Right lobe of liver (tissue), 6 donors: ENCODE data around the gene WDR12. TPM values are rescaled to one million over a fixed set of nuclear protein-coding genes. Genes with fewer than 3 reads are reported as not detected.

Source experiments
- ATAC-seq, 4 donors: fragments of 200-7000 bp; cut with Tn5 transposase; one replicate each; pipeline ENCODE4 v1.9.1; 2020; ENCODE audit warnings: mild to moderate bottlenecking in 4 of 4, moderate library complexity in 4 of 4
- DNase-seq, 3 donors: peaks; one replicate each; pipeline ENCODE4 v3.0.0-alpha.2; 2020
- H3K27ac ChIP-seq, 3 donors: fragments of 200-600 bp; one replicate each; pipeline ENCODE4 v1.8.0; 2022
- H3K27me3 ChIP-seq, 2 donors: fragments of 200-600 bp; one replicate each; pipeline ENCODE4 v1.8.0; 2022
- H3K36me3 ChIP-seq, 4 donors: fragments of 200-600 bp; sonication (generic) in 1 of 4; one replicate each; pipeline versions ENCODE4 v1.5.1 to v1.8.0; 2017 to 2022; ENCODE audit warnings: control low read depth in 1 of 4
- H3K4me1 ChIP-seq, 4 donors: fragments of 200-600 bp; sonication (generic) in 1 of 4; one replicate each; pipeline versions ENCODE4 v1.5.1 to v1.8.0; 2017 to 2022; ENCODE audit warnings: control low read depth in 1 of 4
- H3K4me3 ChIP-seq, 3 donors: fragments of 200-600 bp; one replicate each; pipeline ENCODE4 v1.8.0; 2022
- H3K9me3 ChIP-seq, 4 donors: fragments of 200-600 bp; sonication (generic) in 1 of 4; one replicate each; pipeline versions ENCODE4 v1.5.1 to v1.8.0; 2017 to 2022; ENCODE audit warnings: control low read depth in 1 of 4
- CTCF ChIP-seq, 4 donors: fragments of 200-600 bp in 3 of 4; fragments of 450-650 bp in 1 of 4; IDR thresholded peaks; one replicate each; pipeline versions ENCODE4 v1.5.1 to v1.8.0; 2016 to 2022; ENCODE audit warnings: antibody characterized with exemption in 4 of 4, mild to moderate bottlenecking in 2 of 4
- POLR2A ChIP-seq: fragments of 450-650 bp; IDR thresholded peaks from one replicate; pipeline ENCODE4 v1.6.1; 2017; ENCODE audit warnings: antibody characterized with exemption, mild to moderate bottlenecking
- WGBS: methylation state at CpG from one replicate; pipeline ENCODE4 v1.1.6; 2018; ENCODE audit warnings: low coverage, low lambda C conversion rate; ENCODE audit not compliant: insufficient coverage; ENCODE audit errors: missing lambda C conversion rate; 5-methylcytosine and 5-hydroxymethylcytosine counted together
- intact Hi-C, 2 donors: fragments of 100-400 bp; cut with DNase I; formaldehyde crosslinking; loops; one replicate each; pipeline versions ENCODE4 v1.11.2 to v1.14.1; 2022
- total RNA-seq, 6 experiments: library from RNA; depleted of rRNA in 2 of 6; stranded (reverse); fragments of >200 nt in 2 of 6; fragmentation: NEBNext Ultra II Directional in 3 of 6; extraction: Animal tissue kit (Norgen Biotek cat#: 25700) in 3 of 6; gene quantifications; one replicate each; pipeline versions ENCODE4 v1.1.0 to v1.2.4, GENCODE V29; 2016 to 2023
- donor health status: DM: no; HTN: yes; CAD: no.
- donor health status: DM: no; HTN: no; CAD: no.
- donor health status: DM: no; HTN: no; CAD: no.
- donor health status: DM: no; HTN: yes; CAD: no.
- donor health status: DM: no; HTN: yes; CAD: no.

Gene WDR12
- total RNA-seq, 6 experiments from 2014 or later: 14.2 to 27.0 (median 19.8) TPM

- 85% methylated on average over 7 of the region's 7 CpGs for WGBS
- Histone ChIP-seq H3K9me3 (no peaks in the 10 kb centered on the region), H3K4me1 (no peaks in the 10 kb centered on the region), H3K27me3 (no peaks in the 10 kb centered on the region), H3K4me3 (no peak overlapping the region), H3K27ac (no peak overlapping the region), H3K36me3 (peaks cover 0 to 48% (median 9%) of the 10 kb centered on the region in 4 donors)
- DNase-seq (no peak), ATAC-seq (no peak)
- no peak for TF ChIP-seq POLR2A
- TF ChIP-seq CTCF (IDR thresholded peaks at IDR 0.05): no peak
- intact Hi-C loops: no loop called here
These were observed 26.3 kb downstream of the WDR12 start for GRCh38 chr2:202885190-202885589.

- Histone ChIP-seq H3K27ac (no peak overlapping the region), H3K9me3 (no peaks in the 10 kb centered on the region), H3K4me3 (no peak overlapping the region), H3K27me3 (no peaks in the 10 kb centered on the region), H3K4me1 (no peaks in the 10 kb centered on the region), H3K36me3 (peaks cover 0 to 45% (median 9%) of the 10 kb centered on the region in 4 donors)
- intact Hi-C loops: no loop called here
- 84% methylated on average over 5 of the region's 5 CpGs for WGBS
- ATAC-seq (no peak), DNase-seq (no peak)
- TF ChIP-seq POLR2A: no peak
- TF ChIP-seq CTCF (IDR thresholded peaks at IDR 0.05): no peak
These were observed 27.3 kb downstream of the WDR12 start for GRCh38 chr2:202883987-202884675.

- intact Hi-C loops: no loop called here
- H3K27ac ChIP-seq: no peak overlapping the region
- TF ChIP-seq CTCF (IDR thresholded peaks at IDR 0.05) (no peak), POLR2A (no peak)
- ATAC-seq (no peak), DNase-seq (no peak)
- no peaks in the 10 kb centered on the region for H3K4me1 ChIP-seq
- WGBS: 63% methylated on average over 3 of the region's 4 CpGs
- no peak overlapping the region for H3K4me3 ChIP-seq
- H3K36me3 ChIP-seq: peaks cover 0 to 40% (median 9%) of the 10 kb centered on the region in 4 donors
- H3K9me3 ChIP-seq: no peaks in the 10 kb centered on the region
- H3K27me3 ChIP-seq: no peaks in the 10 kb centered on the region
These were observed 29.9 kb downstream of the WDR12 start for GRCh38 chr2:202881570-202881969.

GRCh38 chr2:202877699-202878098, 33.8 kb downstream of the WDR12 start:
- ATAC-seq: no peak
- 100% methylated on average over 2 of the region's 2 CpGs for WGBS

More at GRCh38 chr2:202877699-202878098, 33.8 kb downstream of the WDR12 start:
- H3K4me3 ChIP-seq: no peak overlapping the region
- peaks cover 0 to 21% (median 0%) of the 10 kb centered on the region in 4 donors for H3K36me3 ChIP-seq
- no peak overlapping the region for H3K27ac ChIP-seq
- H3K9me3 ChIP-seq: no peaks in the 10 kb centered on the region
- no peaks in the 10 kb centered on the region for H3K4me1 ChIP-seq
- no peaks in the 10 kb centered on the region for H3K27me3 ChIP-seq
- TF ChIP-seq CTCF (IDR thresholded peaks at IDR 0.05): no peak
- no peak for TF ChIP-seq POLR2A
- DNase-seq: no peak
- intact Hi-C loops: no loop called here
